MM.1S (cell line): ENCODE results near the gene GCN1.

Experiments used
- EZH2 ChIP-seq: fragments of 300-600 bp; sonication (generic); optimal IDR thresholded peaks from 2 replicates; pipeline ENCODE3; 2017; ENCODE audit warnings: low read depth, mild to moderate bottlenecking, antibody characterized with exemption, low read length, mixed read lengths
- TF ChIP-seq, protein P1 (sequence below): fragments of 300-600 bp; sonication (generic); IDR thresholded peaks from 2 replicates; pipeline ENCODE4 v1.5.1; 2016; ENCODE audit warnings: antibody characterized with exemption, low read length, mixed read lengths

- no peak for TF ChIP-seq EZH2
- TF ChIP-seq, protein P1, sequence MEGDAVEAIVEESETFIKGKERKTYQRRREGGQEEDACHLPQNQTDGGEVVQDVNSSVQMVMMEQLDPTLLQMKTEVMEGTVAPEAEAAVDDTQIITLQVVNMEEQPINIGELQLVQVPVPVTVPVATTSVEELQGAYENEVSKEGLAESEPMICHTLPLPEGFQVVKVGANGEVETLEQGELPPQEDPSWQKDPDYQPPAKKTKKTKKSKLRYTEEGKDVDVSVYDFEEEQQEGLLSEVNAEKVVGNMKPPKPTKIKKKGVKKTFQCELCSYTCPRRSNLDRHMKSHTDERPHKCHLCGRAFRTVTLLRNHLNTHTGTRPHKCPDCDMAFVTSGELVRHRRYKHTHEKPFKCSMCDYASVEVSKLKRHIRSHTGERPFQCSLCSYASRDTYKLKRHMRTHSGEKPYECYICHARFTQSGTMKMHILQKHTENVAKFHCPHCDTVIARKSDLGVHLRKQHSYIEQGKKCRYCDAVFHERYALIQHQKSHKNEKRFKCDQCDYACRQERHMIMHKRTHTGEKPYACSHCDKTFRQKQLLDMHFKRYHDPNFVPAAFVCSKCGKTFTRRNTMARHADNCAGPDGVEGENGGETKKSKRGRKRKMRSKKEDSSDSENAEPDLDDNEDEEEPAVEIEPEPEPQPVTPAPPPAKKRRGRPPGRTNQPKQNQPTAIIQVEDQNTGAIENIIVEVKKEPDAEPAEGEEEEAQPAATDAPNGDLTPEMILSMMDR: no peak
Measured at GRCh38 chr12:120220838-120221575, 26.5 kb upstream of the GCN1 start.
